ENCODE results near the gene ZNF416. TPM values are rescaled to one million over a fixed set of nuclear protein-coding genes. Genes with fewer than 3 reads are reported as not detected.

ZNF416 gene
- polyA plus RNA-seq, 2 of the 4 experiments (the other 2 are of a cell fraction): 3.5 to 4.7 TPM

- DNase-seq (ENCODE audit: low read depth in 1 of 2, low spot score in 1 of 2): no peak
- H3K9me3 ChIP-seq: peaks cover 95% of the 10 kb centered on the region
- 67% methylated on average over 7 of the region's 7 CpGs for WGBS (ENCODE audit: missing lambda C conversion rate)
Observed at GRCh38 chr19:57537953-57538547, 40.7 kb downstream of the ZNF416 start.

DNA sequence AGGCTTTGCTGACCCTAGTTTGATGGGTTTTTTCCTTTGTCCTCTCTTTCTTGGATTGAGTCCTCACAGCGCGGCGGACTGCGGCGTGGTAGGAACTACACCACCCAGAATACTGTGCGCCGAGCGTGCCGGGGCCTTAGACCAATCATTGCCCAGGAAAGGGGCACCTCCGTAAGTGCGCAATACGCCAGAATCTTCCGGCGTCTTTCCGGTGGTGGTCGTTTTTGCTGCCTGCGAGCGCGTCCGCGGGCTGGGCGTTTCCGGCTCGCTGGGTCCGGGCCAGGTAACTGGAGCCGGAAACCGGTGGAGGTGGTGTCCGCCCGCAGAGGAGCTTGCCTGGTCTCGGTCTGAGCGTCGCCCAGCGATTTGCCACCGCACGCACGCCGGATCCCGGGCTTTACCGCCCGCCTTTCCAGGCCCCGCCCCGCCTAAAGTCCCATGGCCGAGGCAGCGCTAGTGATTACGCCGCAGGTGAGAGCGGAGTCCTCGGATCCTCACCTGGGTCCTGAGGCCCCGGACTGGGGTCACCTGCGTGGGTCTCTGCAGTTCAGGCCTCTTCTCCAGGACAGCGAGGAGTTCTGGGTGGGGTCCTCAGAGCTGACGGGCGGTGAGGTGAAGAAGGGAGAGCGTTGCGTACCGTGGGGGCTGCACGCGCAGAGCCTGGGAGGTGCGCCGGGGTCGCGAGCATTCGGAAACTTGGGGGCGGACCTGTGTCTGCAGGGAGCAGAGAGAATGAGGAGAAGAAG, 51.4 kb downstream of the ZNF416 start, which contains the start of gene ZNF549:
Gene ZNF549, plus strand, starts transcription at position 221 of the 746 bp plus-strand sequence. Its CDS starts 218 bp downstream, at position 439.
- DNase-seq (ENCODE audit: low read depth in 1 of 2, low spot score in 1 of 2) (peak; percentile 84 to 93), ATAC-seq (peak; percentile 100), FAIRE-seq (no peak)
- H3K27ac ChIP-seq: peak within 1 kb of the TSS; percentile 63 to 79
- CTCF ChIA-PET: no interaction called here
- H3K4me1 ChIP-seq: no peaks in the 10 kb centered on the region
- peak within 1 kb of the TSS; percentile 74 for H3K4me3 ChIP-seq
- TF ChIP-seq FOXS1 (CRISPR knock-in tag; IDR thresholded peaks at IDR 0.05): no peak
- peak in 1 of 2 experiments; percentile 30; a peak in 1 of 5 replicates for TF ChIP-seq JUN (IDR thresholded peaks at IDR 0.05)
- TF ChIP-seq PHF8 (IDR thresholded peaks at IDR 0.05; ENCODE audit: borderline replicate concordance, low read depth): peak; percentile 61; the same call in 1 of the 2 replicates
- TF ChIP-seq EHF (CRISPR knock-in tag; IDR thresholded peaks at IDR 0.05): no peak
- no peak for TF ChIP-seq MAZ (IDR thresholded peaks at IDR 0.05; ENCODE audit: borderline replicate concordance, low read depth, low read length)
- peak in 1 of 2 experiments; percentile 3; a peak in 1 of 4 replicates for TF ChIP-seq CEBPB (IDR thresholded peaks at IDR 0.05)
- TF ChIP-seq MAX (IDR thresholded peaks at IDR 0.05): peak; percentile 80
- no peak for TF ChIP-seq GATA3 (IDR thresholded peaks at IDR 0.05; ENCODE audit: borderline replicate concordance)
- no peak for TF ChIP-seq RCOR1 (IDR thresholded peaks at IDR 0.05; ENCODE audit: low read depth, low read length)
- no peak for TF ChIP-seq EHMT2 (IDR thresholded peaks at IDR 0.05; ENCODE audit: low read depth)
- TF ChIP-seq E2F6 (IDR thresholded peaks at IDR 0.05; ENCODE audit: borderline replicate concordance, low read depth): peak; percentile 88
- no peak for TF ChIP-seq KDM1A (IDR thresholded peaks at IDR 0.05; ENCODE audit: low read depth)
- TF ChIP-seq NFE2L2 (conservative IDR thresholded peaks at IDR 0.05; ENCODE audit: low read length): no peak
- no peak for TF ChIP-seq NPAS2 (CRISPR knock-in tag; IDR thresholded peaks at IDR 0.05; ENCODE audit: borderline replicate concordance)
- POLR2A ChIA-PET: no interaction called here
- H3K9me3 ChIP-seq: peaks cover 88% of the 10 kb centered on the region
- peak within 1 kb of the TSS; percentile 69 for H3K4me2 ChIP-seq
- 50% methylated on average over 33 of the region's 64 CpGs for WGBS (ENCODE audit: missing lambda C conversion rate)

More at GRCh38 chr19:57537953-57538547, 40.7 kb downstream of the ZNF416 start:
- TF ChIP-seq BHLHE40 (IDR thresholded peaks at IDR 0.05; ENCODE audit: low read depth, low read length) (no peak), HDAC2 (IDR thresholded peaks at IDR 0.05) (no peak), CHD2 (IDR thresholded peaks at IDR 0.05; ENCODE audit: low read length, partially characterized antibody) (no peak)
- ChIA-PET CTCF (interaction anchor here (0.6 kb wide), 1 partner anchor 607 kb away, joined by 4 read pairs; no protein-coding TSS in a partner anchor), POLR2A (interaction anchor here (0.5 kb wide), 1 partner anchor 946 kb away, joined by 3 read pairs; no protein-coding TSS in a partner anchor)
- FAIRE-seq: no peak
- Histone ChIP-seq H3K4me1 (no peaks in the 10 kb centered on the region), H3K4me3 (no peak overlapping the region), H3K27ac (no peak overlapping the region), H3K4me2 (no peak overlapping the region)
- ATAC-seq: no peak

Other genes with a start within 250 kb of the ZNF416 start
- 4.8 and 5.5 TPM in 2 replicates for gene ZNF304, start 227.6 kb downstream of the ZNF416 start, polyA plus RNA-seq (2011; rRNA removed)
- gene ZNF304, start 227.6 kb downstream of the ZNF416 start, polyA plus RNA-seq (2017; fragmentation: RNase III; extraction: RNeasy Plus Mini Kit Qiagen cat#74134 plus additional on column Dnase treatment): 2.1 to 2.3 TPM (median 2.3 TPM) in 3 replicates
- gene TRAPPC2B, start 215.4 kb downstream of the ZNF416 start, polyA plus RNA-seq (2011; rRNA removed): 25.1 and 27.8 TPM in 2 replicates
- 12.2 to 15.7 TPM (median 14.5 TPM) in 3 replicates for gene TRAPPC2B, start 215.4 kb downstream of the ZNF416 start, polyA plus RNA-seq (2017; fragmentation: RNase III; extraction: RNeasy Plus Mini Kit Qiagen cat#74134 plus additional on column Dnase treatment)
- gene ZNF547, start 215.4 kb downstream of the ZNF416 start, polyA plus RNA-seq (2011; rRNA removed): 2.9 TPM in 2 replicates
- 1.7 to 2.1 TPM (median 2.0 TPM) in 3 replicates for gene ZNF547, start 215.4 kb downstream of the ZNF416 start, polyA plus RNA-seq (2017; fragmentation: RNase III; extraction: RNeasy Plus Mini Kit Qiagen cat#74134 plus additional on column Dnase treatment)
- gene ZNF548, start 189.1 kb downstream of the ZNF416 start, polyA plus RNA-seq (2011; rRNA removed): 9.6 and 11.3 TPM in 2 replicates
- gene ZNF548, start 189.1 kb downstream of the ZNF416 start, polyA plus RNA-seq (2017; fragmentation: RNase III; extraction: RNeasy Plus Mini Kit Qiagen cat#74134 plus additional on column Dnase treatment): 6.4 to 8.4 TPM (median 7.4 TPM) in 3 replicates
- gene ZNF17, start 167.8 kb downstream of the ZNF416 start, polyA plus RNA-seq (2011; rRNA removed): 6.4 and 6.8 TPM in 2 replicates
- 3.8 to 4.1 TPM (median 4.0 TPM) in 3 replicates for gene ZNF17, start 167.8 kb downstream of the ZNF416 start, polyA plus RNA-seq (2017; fragmentation: RNase III; extraction: RNeasy Plus Mini Kit Qiagen cat#74134 plus additional on column Dnase treatment)
- gene ZNF749, start 143.6 kb downstream of the ZNF416 start, polyA plus RNA-seq (2011; rRNA removed): 25.2 and 30.9 TPM in 2 replicates
- 11.7 to 12.6 TPM (median 12.4 TPM) in 3 replicates for gene ZNF749, start 143.6 kb downstream of the ZNF416 start, polyA plus RNA-seq (2017; fragmentation: RNase III; extraction: RNeasy Plus Mini Kit Qiagen cat#74134 plus additional on column Dnase treatment)
- 0.19 and 0.30 TPM in 2 replicates for gene VN1R1, start 121.8 kb downstream of the ZNF416 start, polyA plus RNA-seq (2011; rRNA removed)
- gene VN1R1, start 121.8 kb downstream of the ZNF416 start, polyA plus RNA-seq (2017; fragmentation: RNase III; extraction: RNeasy Plus Mini Kit Qiagen cat#74134 plus additional on column Dnase treatment): 0.04 to 0.16 TPM (median 0.05 TPM) in 3 replicates
- 3.2 and 3.6 TPM in 2 replicates for gene ZNF772, start 101.3 kb downstream of the ZNF416 start, polyA plus RNA-seq (2011; rRNA removed)
- 2.0 to 2.3 TPM (median 2.3 TPM) in 3 replicates for gene ZNF772, start 101.3 kb downstream of the ZNF416 start, polyA plus RNA-seq (2017; fragmentation: RNase III; extraction: RNeasy Plus Mini Kit Qiagen cat#74134 plus additional on column Dnase treatment)
- gene ZNF419, start 91.2 kb downstream of the ZNF416 start, polyA plus RNA-seq (2011; rRNA removed): 11.8 and 12.1 TPM in 2 replicates
- gene ZNF419, start 91.2 kb downstream of the ZNF416 start, polyA plus RNA-seq (2017; fragmentation: RNase III; extraction: RNeasy Plus Mini Kit Qiagen cat#74134 plus additional on column Dnase treatment): 8.0 to 9.0 TPM (median 8.2 TPM) in 3 replicates
- gene ZNF773, start 79.0 kb downstream of the ZNF416 start, polyA plus RNA-seq (2011; rRNA removed): 8.4 and 9.2 TPM in 2 replicates
- gene ZNF773, start 79.0 kb downstream of the ZNF416 start, polyA plus RNA-seq (2017; fragmentation: RNase III; extraction: RNeasy Plus Mini Kit Qiagen cat#74134 plus additional on column Dnase treatment): 6.0 to 6.4 TPM (median 6.1 TPM) in 3 replicates
- gene ZNF549, start 51.6 kb downstream of the ZNF416 start, polyA plus RNA-seq (2011; rRNA removed): 3.7 and 3.9 TPM in 2 replicates
- gene ZNF549, start 51.6 kb downstream of the ZNF416 start, polyA plus RNA-seq (2017; fragmentation: RNase III; extraction: RNeasy Plus Mini Kit Qiagen cat#74134 plus additional on column Dnase treatment): 1.7 to 1.8 TPM (median 1.8 TPM) in 3 replicates
- gene ZNF550, start 19.0 kb downstream of the ZNF416 start, polyA plus RNA-seq (2011; rRNA removed): 8.7 and 9.2 TPM in 2 replicates
- gene ZNF550, start 19.0 kb downstream of the ZNF416 start, polyA plus RNA-seq (2017; fragmentation: RNase III; extraction: RNeasy Plus Mini Kit Qiagen cat#74134 plus additional on column Dnase treatment): 4.7 to 5.3 TPM (median 5.2 TPM) in 3 replicates
- gene ZIK1, start 5.2 kb upstream of the ZNF416 start, polyA plus RNA-seq (2011; rRNA removed): not detected in 2 replicates
- gene ZIK1, start 5.2 kb upstream of the ZNF416 start, polyA plus RNA-seq (2017; fragmentation: RNase III; extraction: RNeasy Plus Mini Kit Qiagen cat#74134 plus additional on column Dnase treatment): 0.03 TPM in 1 of 3 replicates, not detected in the others
- gene ZNF530, start 21.0 kb upstream of the ZNF416 start, polyA plus RNA-seq (2011; rRNA removed): 4.9 and 5.9 TPM in 2 replicates
- gene ZNF530, start 21.0 kb upstream of the ZNF416 start, polyA plus RNA-seq (2017; fragmentation: RNase III; extraction: RNeasy Plus Mini Kit Qiagen cat#74134 plus additional on column Dnase treatment): 4.9 to 6.3 TPM (median 6.3 TPM) in 3 replicates
- 9.2 and 10.1 TPM in 2 replicates for gene ZNF134, start 35.3 kb upstream of the ZNF416 start, polyA plus RNA-seq (2011; rRNA removed)
- 8.3 to 9.2 TPM (median 9.1 TPM) in 3 replicates for gene ZNF134, start 35.3 kb upstream of the ZNF416 start, polyA plus RNA-seq (2017; fragmentation: RNase III; extraction: RNeasy Plus Mini Kit Qiagen cat#74134 plus additional on column Dnase treatment)
- gene ZNF211, start 54.3 kb upstream of the ZNF416 start, polyA plus RNA-seq (2011; rRNA removed): 11.6 and 15.8 TPM in 2 replicates
- gene ZNF211, start 54.3 kb upstream of the ZNF416 start, polyA plus RNA-seq (2017; fragmentation: RNase III; extraction: RNeasy Plus Mini Kit Qiagen cat#74134 plus additional on column Dnase treatment): 6.9 to 7.7 TPM (median 7.5 TPM) in 3 replicates
- 0.04 TPM in 1 of 2 replicates, not detected in the other for gene ZSCAN4, start 90.0 kb upstream of the ZNF416 start, polyA plus RNA-seq (2011; rRNA removed)
- not detected in 3 replicates for gene ZSCAN4, start 90.0 kb upstream of the ZNF416 start, polyA plus RNA-seq (2017; fragmentation: RNase III; extraction: RNeasy Plus Mini Kit Qiagen cat#74134 plus additional on column Dnase treatment)
- 8.2 and 8.4 TPM in 2 replicates for gene ZNF551, start 103.1 kb upstream of the ZNF416 start, polyA plus RNA-seq (2011; rRNA removed)
- 4.2 to 6.0 TPM (median 4.3 TPM) in 3 replicates for gene ZNF551, start 103.1 kb upstream of the ZNF416 start, polyA plus RNA-seq (2017; fragmentation: RNase III; extraction: RNeasy Plus Mini Kit Qiagen cat#74134 plus additional on column Dnase treatment)
- not detected in 2 replicates for gene ZNF154, start 130.3 kb upstream of the ZNF416 start, polyA plus RNA-seq (2011; rRNA removed)
- not detected in 3 replicates for gene ZNF154, start 130.3 kb upstream of the ZNF416 start, polyA plus RNA-seq (2017; fragmentation: RNase III; extraction: RNeasy Plus Mini Kit Qiagen cat#74134 plus additional on column Dnase treatment)
- 1.4 and 1.5 TPM in 2 replicates for gene ZNF671, start 148.7 kb upstream of the ZNF416 start, polyA plus RNA-seq (2011; rRNA removed)
- 0.85 to 1.1 TPM (median 1.0 TPM) in 3 replicates for gene ZNF671, start 148.7 kb upstream of the ZNF416 start, polyA plus RNA-seq (2017; fragmentation: RNase III; extraction: RNeasy Plus Mini Kit Qiagen cat#74134 plus additional on column Dnase treatment)
- gene ZNF776, start 167.9 kb upstream of the ZNF416 start, polyA plus RNA-seq (2011; rRNA removed): 9.3 and 10.5 TPM in 2 replicates
- 5.3 to 7.0 TPM (median 6.1 TPM) in 3 replicates for gene ZNF776, start 167.9 kb upstream of the ZNF416 start, polyA plus RNA-seq (2017; fragmentation: RNase III; extraction: RNeasy Plus Mini Kit Qiagen cat#74134 plus additional on column Dnase treatment)
- 8.1 and 8.2 TPM in 2 replicates for gene ZNF586, start 190.8 kb upstream of the ZNF416 start, polyA plus RNA-seq (2011; rRNA removed)
- gene ZNF586, start 190.8 kb upstream of the ZNF416 start, polyA plus RNA-seq (2017; fragmentation: RNase III; extraction: RNeasy Plus Mini Kit Qiagen cat#74134 plus additional on column Dnase treatment): 7.1 to 8.5 TPM (median 7.3 TPM) in 3 replicates
- 5.7 and 5.8 TPM in 2 replicates for gene ZNF552, start 236.0 kb upstream of the ZNF416 start, polyA plus RNA-seq (2011; rRNA removed)
- 6.0 to 7.2 TPM (median 6.5 TPM) in 3 replicates for gene ZNF552, start 236.0 kb upstream of the ZNF416 start, polyA plus RNA-seq (2017; fragmentation: RNase III; extraction: RNeasy Plus Mini Kit Qiagen cat#74134 plus additional on column Dnase treatment)

All from A549 (cell line).